ENCODE data around the gene INTS11.

Gene INTS11

GRCh38 chr1:1320666-1321448, 3.6 kb downstream of the INTS11 start (continued):
- no peak for TF ChIP-seq ZC3H10 (CRISPR knock-in tag; IDR thresholded peaks at IDR 0.05)
- no peak for TF ChIP-seq ZNF565 (CRISPR knock-in tag; conservative IDR thresholded peaks at IDR 0.05; ENCODE audit: low read depth)
- no peak for TF ChIP-seq ESRRG (CRISPR knock-in tag; IDR thresholded peaks at IDR 0.05)
- TF ChIP-seq RARB (CRISPR knock-in tag; IDR thresholded peaks at IDR 0.05): no peak

- no peak for TF ChIP-seq ESRRG (CRISPR knock-in tag; IDR thresholded peaks at IDR 0.05)
- TF ChIP-seq TSHZ2 (CRISPR knock-in tag; IDR thresholded peaks at IDR 0.05): no peak
- TF ChIP-seq SNAI2 (CRISPR knock-in tag; IDR thresholded peaks at IDR 0.05): no peak
- no peak for TF ChIP-seq GLIS3 (CRISPR knock-in tag; IDR thresholded peaks at IDR 0.05)
- no peak for ATAC-seq
Measured at GRCh38 chr1:1319646-1319941, 4.9 kb downstream of the INTS11 start.

- no peak; the same call in 2 of the 3 replicates for ATAC-seq
- TF ChIP-seq ZC3H10 (CRISPR knock-in tag; IDR thresholded peaks at IDR 0.05): no peak
- no peak for TF ChIP-seq ZFP3 (CRISPR knock-in tag; IDR thresholded peaks at IDR 0.05)
Measured at GRCh38 chr1:1318777-1319645, 5.4 kb downstream of the INTS11 start.

- ATAC-seq: peak; percentile 89
- TF ChIP-seq ZC3H10 (CRISPR knock-in tag; IDR thresholded peaks at IDR 0.05): no peak
- TF ChIP-seq TSHZ2 (CRISPR knock-in tag; IDR thresholded peaks at IDR 0.05): no peak
- TF ChIP-seq ARNTL (CRISPR knock-in tag; IDR thresholded peaks at IDR 0.05; ENCODE audit: borderline replicate concordance, low read depth): no peak
- no peak for TF ChIP-seq BACH2 (CRISPR knock-in tag; IDR thresholded peaks at IDR 0.05; ENCODE audit: borderline replicate concordance)
- no peak for TF ChIP-seq ESRRG (CRISPR knock-in tag; IDR thresholded peaks at IDR 0.05)
- TF ChIP-seq TCF4 (CRISPR knock-in tag; IDR thresholded peaks at IDR 0.05; ENCODE audit: borderline replicate concordance): no peak
- TF ChIP-seq CSRNP3 (CRISPR knock-in tag; IDR thresholded peaks at IDR 0.05): no peak
- no peak for TF ChIP-seq ZNF8 (CRISPR knock-in tag; IDR thresholded peaks at IDR 0.05)
- no peak for TF ChIP-seq ISL1 (CRISPR knock-in tag; IDR thresholded peaks at IDR 0.05)
- TF ChIP-seq CSDC2 (CRISPR knock-in tag; IDR thresholded peaks at IDR 0.05): no peak
- TF ChIP-seq PPARA (CRISPR knock-in tag; IDR thresholded peaks at IDR 0.05; ENCODE audit: borderline replicate concordance): no peak
- TF ChIP-seq POU6F1 (CRISPR knock-in tag; IDR thresholded peaks at IDR 0.05; ENCODE audit: borderline replicate concordance, low read depth): no peak
- TF ChIP-seq CREB5 (CRISPR knock-in tag; IDR thresholded peaks at IDR 0.05; ENCODE audit: low read depth): no peak
- no peak for TF ChIP-seq ZFP30 (CRISPR knock-in tag; IDR thresholded peaks at IDR 0.05)
- no peak for TF ChIP-seq PATZ1 (CRISPR knock-in tag; IDR thresholded peaks at IDR 0.05; ENCODE audit: borderline replicate concordance)
- TF ChIP-seq TOX (CRISPR knock-in tag; IDR thresholded peaks at IDR 0.05; ENCODE audit: borderline replicate concordance): no peak
- no peak for TF ChIP-seq GLIS3 (CRISPR knock-in tag; IDR thresholded peaks at IDR 0.05)
- TF ChIP-seq ZFP3 (CRISPR knock-in tag; IDR thresholded peaks at IDR 0.05): no peak
Measured at GRCh38 chr1:1318131-1318652, 6.3 kb downstream of the INTS11 start.
